ENCODE results near the gene FBXL13. TPM values are rescaled to one million over a fixed set of nuclear protein-coding genes. Genes with fewer than 3 reads are reported as not detected.
A peak's percentile ranks its signal among the peaks of the same experiment; 100 is the strongest.
"Not testable (repeated sequence)": the region's sequence is repeated elsewhere in the genome, so short reads cannot be mapped to it uniquely, and the experiment has no call there.

The FBXL13 gene
- total and polyA plus RNA-seq, 12 donors, result 0.61 to 6.8 (median 2.7) TPM

DNA sequence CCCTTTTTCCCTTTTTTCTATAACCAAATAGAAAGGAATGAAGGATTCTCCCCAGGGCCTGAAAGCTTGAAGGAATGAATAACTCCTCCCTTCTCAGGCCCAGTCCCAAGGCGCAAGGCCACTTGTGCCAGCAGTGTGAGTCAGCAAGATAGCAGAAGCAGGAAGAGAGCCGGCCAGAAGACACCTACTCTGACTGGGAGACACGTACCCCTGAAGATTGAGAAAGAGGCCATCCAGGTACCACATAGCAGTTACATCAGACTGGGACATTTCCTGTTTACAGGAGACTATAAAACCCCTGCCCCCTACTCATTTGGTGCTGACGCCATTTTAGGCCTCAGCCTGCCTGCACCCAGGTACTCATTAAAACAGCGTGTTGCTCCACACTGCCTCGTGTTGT is 96.3 kb downstream of the FBXL13 start:
- Histone ChIP-seq H3K27ac (peak overlapping the region in 3 of 5 donors; percentile 37 to 53 (median 49)), H3K4me1 (replicated peaks in 1 of 2) (peaks cover 7 to 14% of the 10 kb centered on the region in 2 donors), H3K9me3 (replicated peaks in 1 of 3) (no peaks in the 10 kb centered on the region), H3K27me3 (no peaks in the 10 kb centered on the region), H3K36me3 (replicated peaks in 1 of 2) (no peaks in the 10 kb centered on the region), H3K4me3 (no peak overlapping the region)
- no peak for TF ChIP-seq POLR2A (IDR thresholded peaks at IDR 0.05)
- TF ChIP-seq, protein P1, sequence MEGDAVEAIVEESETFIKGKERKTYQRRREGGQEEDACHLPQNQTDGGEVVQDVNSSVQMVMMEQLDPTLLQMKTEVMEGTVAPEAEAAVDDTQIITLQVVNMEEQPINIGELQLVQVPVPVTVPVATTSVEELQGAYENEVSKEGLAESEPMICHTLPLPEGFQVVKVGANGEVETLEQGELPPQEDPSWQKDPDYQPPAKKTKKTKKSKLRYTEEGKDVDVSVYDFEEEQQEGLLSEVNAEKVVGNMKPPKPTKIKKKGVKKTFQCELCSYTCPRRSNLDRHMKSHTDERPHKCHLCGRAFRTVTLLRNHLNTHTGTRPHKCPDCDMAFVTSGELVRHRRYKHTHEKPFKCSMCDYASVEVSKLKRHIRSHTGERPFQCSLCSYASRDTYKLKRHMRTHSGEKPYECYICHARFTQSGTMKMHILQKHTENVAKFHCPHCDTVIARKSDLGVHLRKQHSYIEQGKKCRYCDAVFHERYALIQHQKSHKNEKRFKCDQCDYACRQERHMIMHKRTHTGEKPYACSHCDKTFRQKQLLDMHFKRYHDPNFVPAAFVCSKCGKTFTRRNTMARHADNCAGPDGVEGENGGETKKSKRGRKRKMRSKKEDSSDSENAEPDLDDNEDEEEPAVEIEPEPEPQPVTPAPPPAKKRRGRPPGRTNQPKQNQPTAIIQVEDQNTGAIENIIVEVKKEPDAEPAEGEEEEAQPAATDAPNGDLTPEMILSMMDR (IDR thresholded peaks at IDR 0.05), result no peak
- intact Hi-C loops (cut with DNase I), result no loop called here
- peak; percentile 79 to 92 (median 90) for DNase-seq
- whole genome bisulfite sequencing, 4 donors, result 41 to 56% (median 52%) methylated on average over 6 of the region's 6 CpGs

DNA sequence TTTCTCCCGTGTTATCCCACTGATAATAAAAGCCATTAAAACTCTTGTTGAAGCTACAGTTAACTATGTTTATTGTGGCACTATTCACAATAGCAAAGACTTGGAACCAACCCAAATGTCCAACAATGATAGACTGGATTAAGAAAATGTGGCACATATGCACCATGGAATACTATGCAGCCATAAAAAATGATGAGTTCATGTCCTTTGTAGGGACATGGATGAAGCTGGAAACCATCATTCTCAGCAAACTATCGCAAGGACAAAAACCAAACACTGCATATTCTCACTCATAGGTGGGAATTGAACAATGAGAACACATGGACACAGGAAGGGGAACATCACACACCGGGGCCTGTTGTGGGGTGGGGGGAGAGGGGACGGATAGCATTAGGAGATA is 97.0 kb downstream of the FBXL13 start:
- intact Hi-C loops (cut with DNase I); DNase-seq; H3K9me3 ChIP-seq (replicated peaks in 1 of 3); H3K4me3 ChIP-seq; H3K36me3 ChIP-seq (replicated peaks in 1 of 2); H3K27me3 ChIP-seq: not testable (repeated sequence)
- H3K27ac ChIP-seq, result peak overlapping the region in 3 of 5 donors; percentile 37 to 53 (median 49)
- H3K4me1 ChIP-seq (replicated peaks in 1 of 2), result peaks cover 7 to 16% of the 10 kb centered on the region in 2 donors
- 75 to 89% (median 85%) methylated on average over 3 to 4 of the region's 4 CpGs for WGBS, 4 donors

GRCh38 chr7:102976493-102976892 is 98.1 kb downstream of the FBXL13 start:
- Histone ChIP-seq H3K27me3 (no peaks in the 10 kb centered on the region), H3K4me1 (replicated peaks in 1 of 2) (peaks cover 7 to 16% of the 10 kb centered on the region in 2 donors), H3K36me3 (replicated peaks in 1 of 2) (no peaks in the 10 kb centered on the region), H3K27ac (no peak overlapping the region), H3K4me3 (no peak overlapping the region), H3K9me3 (replicated peaks in 1 of 3) (no peaks in the 10 kb centered on the region)
- TF ChIP-seq, protein P1 (IDR thresholded peaks at IDR 0.05), result no peak
- TF ChIP-seq POLR2A (IDR thresholded peaks at IDR 0.05), result no peak
- intact Hi-C loops (cut with DNase I), result no loop called here
- DNase-seq, result no peak
- WGBS, 4 donors, result 92 to 95% (median 95%) methylated on average over 8 of the region's 8 CpGs

DNA sequence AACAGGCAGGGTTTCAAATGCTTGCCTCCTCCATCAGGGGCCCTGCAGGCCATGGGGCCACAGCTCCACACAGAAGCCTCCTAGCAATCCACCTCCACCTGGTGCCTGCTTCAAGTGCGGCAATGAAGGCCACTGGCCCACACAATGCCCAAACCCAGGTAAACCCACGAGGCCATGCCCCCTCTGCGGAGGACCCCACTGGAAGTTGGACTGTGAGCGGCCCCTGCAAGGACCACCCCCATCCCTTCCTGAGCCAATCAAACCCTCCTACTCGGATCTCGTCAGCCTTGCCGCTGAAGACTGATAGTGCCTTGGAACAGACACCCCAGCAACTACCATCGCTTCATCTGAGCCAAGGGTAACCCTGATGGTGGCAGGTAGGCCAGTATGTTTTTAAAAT is 98.7 kb downstream of the FBXL13 start:
- TF ChIP-seq, protein P1 (IDR thresholded peaks at IDR 0.05), result no peak
- TF ChIP-seq POLR2A (IDR thresholded peaks at IDR 0.05), result no peak
- Histone ChIP-seq H3K4me1 (replicated peaks in 1 of 2) (peaks cover 7 to 16% of the 10 kb centered on the region in 2 donors), H3K36me3 (replicated peaks in 1 of 2) (no peaks in the 10 kb centered on the region), H3K27ac (no peak overlapping the region), H3K9me3 (replicated peaks in 1 of 3) (no peaks in the 10 kb centered on the region), H3K4me3 (no peak overlapping the region), H3K27me3 (no peaks in the 10 kb centered on the region)
- DNase-seq, result no peak
- WGBS, 4 donors, result 67 to 96% (median 85%) methylated on average over 3 to 8 of the region's 8 CpGs
- intact Hi-C loops (cut with DNase I), result no loop called here
